ENCODE data around the gene KRTAP11-1.

KRTAP11-1 gene

DNA sequence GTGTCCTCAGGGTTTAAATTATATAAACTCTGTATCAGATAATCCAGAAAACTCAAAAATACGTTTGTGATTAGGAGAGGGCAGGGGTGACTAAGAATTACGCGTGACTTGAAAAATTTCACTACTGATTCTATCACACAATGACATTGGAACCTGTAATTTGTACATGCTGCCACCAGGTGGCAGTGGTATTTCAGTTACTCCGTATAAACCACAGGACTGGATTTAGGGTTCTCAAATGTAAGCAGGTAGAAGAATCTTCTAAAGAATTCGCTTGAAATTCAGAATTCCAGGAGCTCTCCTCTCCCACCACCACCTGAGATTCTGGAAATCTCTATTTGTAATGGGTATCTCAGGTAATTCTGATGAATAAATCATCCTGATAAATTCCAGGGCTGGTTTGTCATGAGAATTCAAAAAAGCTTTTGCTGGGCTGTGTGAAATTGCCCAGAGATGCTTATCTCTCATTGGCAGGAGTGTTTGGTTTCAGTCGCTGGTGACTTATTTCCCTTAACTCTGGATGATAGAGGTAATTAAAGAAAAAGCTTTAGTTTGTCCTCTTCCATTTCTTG lies 50.1 kb downstream of the KRTAP11-1 start:
- peak in 1 of 2 experiments; percentile 26 for DNase-seq (ENCODE audit: low read depth in 1 of 2, low spot score in 1 of 2)
- TF ChIP-seq JUND (IDR thresholded peaks at IDR 0.05; ENCODE audit: low read depth): no peak
- in situ Hi-C loops (cut with HindIII; ENCODE audit: low pct_unique_long_range_greater_than_20kb, low sequenced_read_pairs): no loop called here
